HG03025 (cell line): ENCODE data around the gene HLA-DMB.

ENCODE experiments used
- ATAC-seq: cut with Tn5 transposase; IDR thresholded peaks from one replicate; pipeline ENCODE4 v1.9.1; 2021; ENCODE audit warnings: mild to moderate bottlenecking, moderate library complexity; ENCODE audit not compliant: unreplicated experiment, low FRiP score

The HLA-DMB gene

GRCh38 chr6:32972353-32973143 lies 31.7 kb upstream of the HLA-DMB start:
- no peak for ATAC-seq

GRCh38 chr6:32971581-32972352 lies 30.9 kb upstream of the HLA-DMB start:
- peak; percentile 40 for ATAC-seq

- no peak for ATAC-seq
These were observed 30.4 kb upstream of the HLA-DMB start for GRCh38 chr6:32971242-32971580.

GRCh38 chr6:32970413-32971241 lies 29.8 kb upstream of the HLA-DMB start:
- no peak for ATAC-seq

GRCh38 chr6:32969685-32970412 lies 29.0 kb upstream of the HLA-DMB start:
- ATAC-seq, result no peak

GRCh38 chr6:32968867-32969684 lies 28.2 kb upstream of the HLA-DMB start:
- ATAC-seq, result no peak

- ATAC-seq, result peak; percentile 32
These were observed 27.5 kb upstream of the HLA-DMB start, which contains the start of gene BRD2 for GRCh38 chr6:32968093-32968866. Gene BRD2, plus strand, starts transcription at chr6:32968594. Its CDS starts 4,305 bp downstream, at chr6:32972899.

GRCh38 chr6:32967151-32968091 lies 26.6 kb upstream of the HLA-DMB start:
- ATAC-seq, result no peak

- no peak for ATAC-seq
These were observed 23.9 kb upstream of the HLA-DMB start for GRCh38 chr6:32964776-32965175.

GRCh38 chr6:32963866-32964265 lies 23.0 kb upstream of the HLA-DMB start:
- no peak for ATAC-seq

GRCh38 chr6:32962213-32962826 lies 21.5 kb upstream of the HLA-DMB start:
- ATAC-seq, result no peak

GRCh38 chr6:32960563-32960962 lies 19.7 kb upstream of the HLA-DMB start:
- no peak for ATAC-seq

- no peak for ATAC-seq
These were observed 15.3 kb upstream of the HLA-DMB start for GRCh38 chr6:32956176-32956575.

- ATAC-seq, result no peak
These were observed 14.4 kb upstream of the HLA-DMB start for GRCh38 chr6:32954986-32955802.

GRCh38 chr6:32954267-32954666 lies 13.4 kb upstream of the HLA-DMB start:
- ATAC-seq, result no peak

GRCh38 chr6:32953775-32954174 lies 12.9 kb upstream of the HLA-DMB start:
- no peak for ATAC-seq
